Stimulated activated memory B cell treated with anti-CD40 and anti-IgM and Interleukin-4, amounts not matched to agents 10 μg/mL and 1 μg/mL and 100 μg/mL, for 72 hours (primary cell): ENCODE measurements around the gene RNF103.
A peak's percentile ranks its signal among the peaks of the same experiment; 100 is the strongest.
"Not testable (repeated sequence)": the region's sequence is repeated elsewhere in the genome, so short reads cannot be mapped to it uniquely, and the experiment has no call there.

ENCODE experiments used
- ATAC-seq: fragments of 150-1000 bp; cut with Tn5 transposase; 2 replicates; pipeline ENCODE4 v1.10.0; 2021
- H3K27ac Mint-ChIP-seq: one replicate; pipeline ENCODE4 v1.8.0; 2022; ENCODE audit warnings: mild to moderate bottlenecking, mixed read lengths
- H3K27me3 Mint-ChIP-seq: one replicate; pipeline ENCODE4 v1.8.0; 2022; ENCODE audit warnings: mixed read lengths
- H3K36me3 Mint-ChIP-seq: one replicate; pipeline ENCODE4 v1.8.0; 2022; ENCODE audit warnings: mixed read lengths
- H3K4me1 Mint-ChIP-seq: one replicate; pipeline ENCODE4 v1.8.0; 2022; ENCODE audit warnings: mixed read lengths
- H3K4me3 Mint-ChIP-seq: one replicate; pipeline ENCODE4 v1.8.0; 2022; ENCODE audit warnings: mild to moderate bottlenecking, moderate library complexity, mixed read lengths
- H3K9me3 Mint-ChIP-seq: one replicate; pipeline ENCODE4 v1.8.0; 2022; ENCODE audit warnings: mixed read lengths

RNF103 gene

DNA sequence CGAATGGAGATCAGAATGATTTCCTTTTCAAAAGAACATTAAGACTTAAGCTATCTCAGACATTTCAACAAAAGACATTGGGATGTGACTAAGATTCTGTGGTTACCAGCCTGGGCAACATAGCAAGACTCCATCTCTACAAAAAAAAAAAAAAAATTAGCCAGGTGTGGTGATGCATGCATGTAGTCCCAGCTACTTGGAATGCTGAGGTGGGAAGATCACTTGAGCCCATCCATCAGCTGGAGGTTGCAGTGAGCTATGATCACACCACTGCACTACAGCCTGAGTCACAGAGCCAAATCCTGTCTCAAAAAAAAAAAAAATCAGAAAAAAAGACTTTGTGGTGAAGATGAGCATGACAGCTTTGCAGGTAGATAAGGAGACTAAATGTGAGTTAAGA lies 12.8 kb downstream of the RNF103 start:
- H3K27ac Mint-ChIP-seq, result no peak overlapping the region

DNA sequence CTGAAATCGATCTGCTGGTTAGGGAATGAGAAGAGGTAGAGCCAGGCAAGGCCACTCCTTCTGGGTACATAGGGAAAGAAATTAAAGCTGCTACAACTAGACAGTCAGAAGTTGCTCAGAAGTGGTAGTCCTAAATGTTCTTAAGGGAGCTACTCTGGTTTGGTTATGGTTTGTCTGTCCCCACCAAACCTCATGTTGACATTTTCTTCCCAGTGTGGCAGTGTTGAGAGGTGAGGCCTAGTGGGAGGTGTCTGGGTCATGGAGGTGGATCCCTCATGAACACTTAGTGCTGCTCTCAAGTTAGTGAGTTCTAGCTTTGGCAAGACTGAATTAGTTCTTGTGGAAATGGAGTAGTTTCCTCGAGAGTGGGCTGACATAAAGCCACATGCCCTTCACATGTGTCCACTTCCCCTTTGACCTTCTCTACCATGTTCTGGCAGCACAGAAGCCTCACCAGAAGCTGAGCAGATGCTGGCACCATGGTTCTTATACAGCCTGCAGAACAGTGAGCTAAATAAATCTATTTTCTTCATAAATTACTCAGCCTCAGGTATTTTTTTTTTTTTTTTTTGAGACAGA lies 14.7 kb downstream of the RNF103 start:
- Mint-ChIP-seq H3K36me3 (peaks cover 59% of the 10 kb centered on the region), H3K9me3 (no peaks in the 10 kb centered on the region), H3K27ac (peak overlapping the region; percentile 6), H3K4me3 (no peak overlapping the region), H3K27me3 (no peaks in the 10 kb centered on the region), H3K4me1 (peaks cover 7% of the 10 kb centered on the region)
- no peak for ATAC-seq

More for the DNA sequence above, 12.8 kb downstream of the RNF103 start:
- peaks cover 50% of the 10 kb centered on the region for H3K36me3 Mint-ChIP-seq
- no peak for ATAC-seq
- peaks cover 3% of the 10 kb centered on the region for H3K4me1 Mint-ChIP-seq
- no peaks in the 10 kb centered on the region for H3K9me3 Mint-ChIP-seq
- H3K4me3 Mint-ChIP-seq, result no peak overlapping the region
- H3K27me3 Mint-ChIP-seq, result no peaks in the 10 kb centered on the region

DNA sequence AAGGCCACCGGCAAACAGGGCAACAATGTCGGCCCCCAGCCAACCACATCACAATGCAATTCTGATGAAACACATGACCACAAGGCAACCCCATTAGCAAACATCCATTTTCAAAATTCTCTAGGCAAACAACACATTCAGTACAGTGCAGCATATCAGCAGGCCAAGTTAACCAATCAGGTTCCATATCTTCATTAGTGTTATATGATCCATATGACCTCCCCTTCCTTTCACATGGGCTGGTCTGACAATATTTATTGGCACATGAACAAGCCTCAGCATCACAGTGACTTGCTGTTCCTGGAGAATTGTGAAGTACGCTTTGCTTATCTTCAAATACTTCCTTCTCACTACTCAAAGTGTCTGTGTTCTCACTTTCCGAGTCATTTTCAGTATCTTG lies 19.8 kb downstream of the RNF103 start:
- H3K4me3 Mint-ChIP-seq, result no peak overlapping the region
- no peaks in the 10 kb centered on the region for H3K27me3 Mint-ChIP-seq
- no peaks in the 10 kb centered on the region for H3K9me3 Mint-ChIP-seq
- no peak for ATAC-seq
- peaks cover 7% of the 10 kb centered on the region for H3K4me1 Mint-ChIP-seq
- H3K27ac Mint-ChIP-seq, result no peak overlapping the region
- H3K36me3 Mint-ChIP-seq, result peaks cover 46% of the 10 kb centered on the region

DNA sequence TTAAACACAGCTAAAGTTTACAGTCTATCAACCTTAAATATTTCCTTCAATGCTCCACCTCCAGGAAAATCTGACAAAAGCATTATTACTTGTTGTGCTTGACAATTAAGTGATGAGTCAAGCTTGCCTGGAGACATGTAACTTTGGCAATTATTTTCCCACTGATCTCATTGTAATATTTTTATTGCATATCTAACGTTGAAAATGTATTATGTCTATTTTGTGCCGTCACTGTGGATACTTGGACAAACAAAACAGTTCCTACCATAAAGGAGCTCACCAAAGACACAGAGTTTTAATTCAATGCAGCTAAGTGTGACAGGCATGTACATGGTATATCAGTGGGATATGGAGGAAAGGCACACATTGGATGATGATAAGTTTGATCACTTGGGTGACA lies 24.7 kb downstream of the RNF103 start:
- Mint-ChIP-seq H3K4me3 (no peak overlapping the region), H3K36me3 (peaks cover 17% of the 10 kb centered on the region), H3K27ac (no peak overlapping the region), H3K4me1 (no peaks in the 10 kb centered on the region), H3K9me3 (no peaks in the 10 kb centered on the region), H3K27me3 (peaks cover 7% of the 10 kb centered on the region)
- ATAC-seq, result no peak

DNA sequence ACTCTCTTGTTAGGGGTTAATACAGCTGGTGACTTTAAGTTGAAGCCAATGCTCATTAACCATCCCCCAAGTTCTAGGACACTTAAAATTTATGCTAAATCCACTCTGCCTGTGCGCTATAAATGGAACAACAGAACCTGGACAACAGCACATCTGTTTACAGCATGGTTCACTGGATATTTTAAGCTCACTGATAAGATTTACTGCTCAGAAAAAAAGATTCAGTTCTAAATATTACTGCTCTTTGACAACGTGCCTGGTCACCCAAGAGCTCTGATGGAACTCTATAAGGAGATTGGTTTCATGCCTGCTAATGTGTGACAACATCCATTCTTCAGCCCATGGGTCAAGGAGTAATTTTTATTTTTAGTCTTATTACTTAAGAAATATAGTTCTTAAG lies 27.5 kb downstream of the RNF103 start:
- Mint-ChIP-seq H3K9me3 (no peaks in the 10 kb centered on the region), H3K27me3 (peaks cover 13% of the 10 kb centered on the region), H3K27ac (no peak overlapping the region), H3K4me1 (no peaks in the 10 kb centered on the region), H3K4me3 (no peak overlapping the region), H3K36me3 (no peaks in the 10 kb centered on the region)
- no peak for ATAC-seq

DNA sequence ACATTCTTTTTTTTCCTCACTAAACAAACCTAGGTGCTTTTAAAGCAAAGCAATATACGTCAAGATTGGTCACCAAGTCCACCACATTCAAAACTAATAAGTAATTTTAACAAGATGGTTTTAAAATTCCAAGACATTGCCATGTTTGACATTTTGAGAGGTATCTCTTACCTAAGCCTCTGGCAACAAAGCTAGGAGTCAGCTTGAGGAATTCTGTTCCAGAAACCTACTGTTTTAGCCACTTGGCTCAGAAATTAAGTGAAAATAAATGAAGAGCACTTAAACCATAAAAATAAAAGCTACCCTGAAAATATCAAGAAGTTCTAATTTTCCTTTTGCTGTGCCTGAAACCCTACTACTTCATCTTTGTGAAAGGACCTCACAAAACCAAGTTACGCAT lies 30.4 kb downstream of the RNF103 start:
- no peak for ATAC-seq
- Mint-ChIP-seq H3K4me3 (no peak overlapping the region), H3K9me3 (no peaks in the 10 kb centered on the region), H3K36me3 (no peaks in the 10 kb centered on the region), H3K4me1 (no peaks in the 10 kb centered on the region), H3K27me3 (peaks cover 31% of the 10 kb centered on the region), H3K27ac (no peak overlapping the region)

DNA sequence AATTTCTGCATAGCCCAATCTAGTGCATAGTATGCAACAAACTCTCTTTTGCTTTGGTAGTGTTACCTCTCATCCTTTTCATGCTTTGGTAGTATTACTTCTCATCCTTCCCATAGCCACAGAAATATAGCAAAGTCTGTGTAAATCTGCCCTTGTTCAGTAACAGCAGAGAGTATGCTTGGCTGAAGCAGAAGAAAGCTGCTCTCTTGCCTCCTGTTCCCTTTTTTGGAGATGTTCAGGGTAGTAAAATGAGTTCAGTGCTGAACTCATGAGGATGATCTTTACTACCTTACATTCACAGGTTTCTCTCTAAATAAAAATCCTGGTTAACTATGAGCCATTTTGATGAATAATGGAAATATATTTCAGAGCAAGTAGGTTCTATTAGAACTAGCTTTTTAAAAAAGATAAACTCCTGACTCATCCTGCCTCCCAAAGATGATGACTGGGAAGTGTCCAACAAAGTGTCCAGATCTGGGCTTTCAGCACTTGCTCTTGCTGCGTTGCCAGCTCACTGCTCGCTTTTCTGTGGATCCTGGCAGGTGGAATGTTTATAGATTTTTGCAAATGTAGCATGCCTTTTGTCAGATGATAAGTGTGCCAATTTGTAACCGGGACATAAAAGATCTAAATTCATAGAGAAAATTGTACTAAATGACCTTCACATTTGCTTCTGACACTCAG lies 31.0 kb downstream of the RNF103 start:
- Mint-ChIP-seq H3K4me3 (no peak overlapping the region), H3K4me1 (no peaks in the 10 kb centered on the region), H3K27ac (no peak overlapping the region), H3K36me3 (no peaks in the 10 kb centered on the region), H3K27me3 (peaks cover 31% of the 10 kb centered on the region), H3K9me3 (no peaks in the 10 kb centered on the region)
- no peak for ATAC-seq

DNA sequence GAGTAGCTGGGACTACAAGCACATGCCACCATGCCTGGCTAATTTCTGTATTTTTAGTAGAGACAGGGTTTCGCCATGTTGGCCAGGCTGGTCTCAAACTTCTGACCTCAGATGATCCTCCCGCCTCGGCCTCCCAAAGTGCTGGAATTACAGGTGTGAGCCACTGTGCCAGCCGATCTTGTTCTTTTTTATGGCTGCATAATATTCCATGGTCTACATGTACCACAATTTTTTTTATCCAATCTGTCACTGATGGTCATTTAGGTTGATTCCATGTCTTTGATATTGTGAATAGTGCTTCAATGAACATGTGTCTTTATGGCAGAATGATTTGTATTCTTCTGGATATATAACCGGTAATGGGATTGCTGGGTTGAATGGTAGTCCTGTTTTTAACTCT lies 34.0 kb downstream of the RNF103 start:
- H3K4me1 Mint-ChIP-seq, ATAC-seq, H3K36me3 Mint-ChIP-seq, H3K27ac Mint-ChIP-seq, H3K4me3 Mint-ChIP-seq, H3K9me3 Mint-ChIP-seq: not testable (repeated sequence)
- H3K27me3 Mint-ChIP-seq, result peaks cover 31% of the 10 kb centered on the region

DNA sequence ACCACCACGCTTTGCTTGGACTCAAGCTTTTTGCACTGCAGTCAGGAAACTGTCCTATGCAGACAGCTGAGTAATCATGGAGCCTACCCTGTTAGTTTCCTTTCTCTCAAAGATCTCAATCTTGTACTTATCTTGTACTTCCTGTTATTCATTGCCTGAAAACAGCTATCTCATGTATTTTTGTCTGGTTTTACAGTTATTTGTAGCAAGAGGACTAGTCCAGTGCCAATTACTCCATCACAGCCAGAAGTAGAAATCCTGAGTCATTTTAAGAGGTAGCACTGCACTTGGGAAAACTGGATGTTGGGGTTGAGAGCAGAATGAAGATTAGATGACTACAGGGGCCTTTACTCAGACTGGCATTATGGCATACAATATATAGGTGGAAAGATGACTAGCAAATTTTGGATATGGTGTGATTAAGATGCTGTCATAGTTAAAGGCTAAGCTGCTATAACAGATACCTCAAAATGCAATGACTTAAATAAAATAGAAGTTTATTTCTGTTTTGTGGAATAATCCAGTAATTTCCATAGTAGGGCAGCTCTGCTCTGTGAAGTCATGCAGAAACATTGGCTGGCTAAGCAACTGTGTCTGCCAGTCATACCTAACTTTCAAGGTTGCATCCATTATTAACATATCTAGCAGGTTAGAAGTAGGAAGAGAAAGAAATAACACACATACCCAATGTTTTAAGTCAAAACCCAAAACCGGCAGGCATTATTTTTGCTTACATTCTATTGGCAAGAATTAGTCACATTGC lies 39.3 kb downstream of the RNF103 start:
- Mint-ChIP-seq H3K9me3 (no peaks in the 10 kb centered on the region), H3K27me3 (peaks cover 4% of the 10 kb centered on the region), H3K36me3 (no peaks in the 10 kb centered on the region), H3K4me1 (peaks cover 5% of the 10 kb centered on the region), H3K27ac (no peak overlapping the region), H3K4me3 (no peak overlapping the region)
- ATAC-seq, result no peak

DNA sequence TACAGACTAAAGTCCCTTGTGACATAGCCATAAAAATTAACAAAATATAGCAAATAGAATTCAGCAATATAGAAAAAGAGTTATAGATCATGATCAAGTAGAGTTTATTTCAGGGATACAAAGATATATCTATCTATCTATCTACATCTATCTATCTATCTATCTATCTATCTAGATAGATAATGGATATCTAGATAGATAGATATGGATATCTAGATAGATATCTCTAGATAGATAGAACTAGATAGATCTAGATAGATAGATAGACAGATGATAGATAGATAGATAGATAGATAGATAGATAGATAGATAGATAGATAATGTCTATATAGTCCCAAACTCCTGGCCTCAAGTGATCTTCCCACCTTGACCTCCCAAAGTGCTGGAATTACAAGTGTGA lies 43.1 kb downstream of the RNF103 start:
- Mint-ChIP-seq H3K27me3 (no peaks in the 10 kb centered on the region), H3K4me3 (no peak overlapping the region), H3K27ac (no peak overlapping the region), H3K36me3 (no peaks in the 10 kb centered on the region), H3K9me3 (no peaks in the 10 kb centered on the region), H3K4me1 (peaks cover 5% of the 10 kb centered on the region)
- ATAC-seq, result no peak

DNA sequence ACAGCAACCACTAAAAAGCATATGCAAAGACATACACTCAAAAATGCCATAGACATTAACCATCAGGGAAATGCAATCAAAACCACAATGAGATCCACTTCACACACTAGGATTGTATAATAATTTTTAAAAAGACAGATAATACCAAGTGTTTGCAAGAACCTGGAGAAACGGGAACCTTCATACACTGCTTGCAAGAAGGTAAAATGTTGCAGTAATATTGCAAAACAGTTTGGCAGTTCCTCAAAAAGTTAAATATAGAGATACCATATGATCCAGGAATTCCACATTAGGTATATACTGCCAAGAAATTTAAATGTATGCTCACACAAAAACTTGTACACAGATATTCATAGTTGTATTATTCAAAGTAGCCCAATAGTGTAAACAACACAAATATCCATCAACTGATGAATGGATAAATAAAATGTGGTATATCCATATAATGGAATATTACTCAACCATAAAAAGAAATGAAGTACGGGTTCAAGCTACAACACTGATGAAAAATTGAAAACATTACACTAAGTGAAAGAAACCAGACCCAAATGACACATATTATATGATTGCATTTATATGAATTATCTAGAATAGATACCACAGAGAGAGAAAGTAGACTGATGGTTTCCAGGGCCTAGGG lies 45.7 kb downstream of the RNF103 start:
- no peak for ATAC-seq
- Mint-ChIP-seq H3K4me1 (no peaks in the 10 kb centered on the region), H3K9me3 (no peaks in the 10 kb centered on the region), H3K27me3 (no peaks in the 10 kb centered on the region), H3K36me3 (no peaks in the 10 kb centered on the region), H3K27ac (no peak overlapping the region), H3K4me3 (no peak overlapping the region)

DNA sequence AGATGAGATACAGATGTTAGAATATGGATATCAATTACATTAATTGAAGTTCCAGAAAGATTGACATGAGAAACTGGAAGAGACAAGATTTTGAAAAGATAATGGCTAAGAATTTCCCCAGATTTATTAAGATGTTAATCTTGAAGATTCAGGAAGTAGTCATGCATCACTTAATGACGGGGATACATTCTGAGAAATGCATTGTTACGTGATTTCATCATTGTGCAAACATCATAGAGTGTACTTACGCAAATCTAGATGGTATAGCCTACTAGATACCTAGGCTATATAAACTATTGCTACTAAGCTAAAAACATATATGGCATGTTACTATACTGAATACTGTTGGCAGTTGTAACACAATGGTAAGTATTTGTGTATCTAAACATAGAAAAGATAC lies 53.6 kb downstream of the RNF103 start:
- no peak for ATAC-seq
- Mint-ChIP-seq H3K27me3 (peaks cover 17% of the 10 kb centered on the region), H3K36me3 (no peaks in the 10 kb centered on the region), H3K27ac (no peak overlapping the region), H3K9me3 (no peaks in the 10 kb centered on the region), H3K4me1 (no peaks in the 10 kb centered on the region), H3K4me3 (no peak overlapping the region)

DNA sequence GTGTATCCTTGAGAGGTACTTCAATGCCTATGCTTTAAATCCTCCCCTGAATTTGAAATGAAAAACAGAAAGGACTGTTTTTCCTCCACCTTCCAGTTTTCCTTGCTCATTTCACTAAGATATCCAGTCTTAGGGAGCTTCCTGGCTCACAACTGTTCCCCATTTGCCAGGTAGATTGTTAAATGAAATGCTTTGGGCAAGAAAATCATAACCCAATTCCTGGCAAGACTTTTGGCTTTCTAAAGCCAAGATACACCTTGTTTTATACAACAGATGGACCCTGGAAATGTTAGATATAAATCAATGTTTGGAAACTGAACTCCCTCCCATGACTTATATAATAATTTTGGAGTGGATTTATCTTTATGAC lies 56.9 kb downstream of the RNF103 start:
- H3K36me3 Mint-ChIP-seq, result no peaks in the 10 kb centered on the region
- peaks cover 17% of the 10 kb centered on the region for H3K27me3 Mint-ChIP-seq
- H3K4me3 Mint-ChIP-seq, result no peak overlapping the region
- H3K9me3 Mint-ChIP-seq, result no peaks in the 10 kb centered on the region
- no peak overlapping the region for H3K27ac Mint-ChIP-seq
- no peak for ATAC-seq
- H3K4me1 Mint-ChIP-seq, result peaks cover 16% of the 10 kb centered on the region

DNA sequence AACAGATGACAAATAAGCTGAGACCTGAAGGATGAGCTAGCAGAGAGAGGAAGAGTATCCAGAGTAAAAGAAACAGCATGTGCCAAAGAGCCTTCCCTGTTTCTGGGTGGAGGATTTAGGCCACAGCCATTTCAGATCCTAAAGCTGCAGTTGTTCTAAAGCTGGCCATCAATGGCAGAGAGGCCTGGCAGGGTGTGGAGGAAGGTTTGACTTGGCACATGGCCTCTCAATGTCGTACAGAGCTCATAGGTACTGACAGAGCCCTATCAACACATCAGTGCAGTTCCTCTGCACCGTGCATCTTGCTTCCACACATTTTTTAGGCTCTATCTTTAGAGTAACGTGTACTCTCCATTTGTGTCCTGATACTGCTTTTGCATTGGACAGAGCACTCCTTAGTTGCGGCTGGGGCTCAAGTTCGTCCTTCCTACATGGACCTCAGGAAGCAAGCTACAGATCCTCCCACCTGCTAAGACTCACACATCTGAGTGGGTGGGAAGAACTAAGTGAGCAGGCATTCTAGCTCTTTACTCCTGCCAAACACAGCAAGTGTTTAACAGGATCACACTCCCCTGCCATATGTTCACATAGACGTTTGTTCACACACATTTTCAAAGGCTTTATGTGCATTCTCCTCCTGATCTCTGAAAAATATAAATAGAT lies 57.4 kb downstream of the RNF103 start:
- Mint-ChIP-seq H3K27ac (no peak overlapping the region), H3K27me3 (peaks cover 17% of the 10 kb centered on the region), H3K36me3 (no peaks in the 10 kb centered on the region), H3K4me3 (no peak overlapping the region), H3K4me1 (peaks cover 22% of the 10 kb centered on the region), H3K9me3 (no peaks in the 10 kb centered on the region)
- ATAC-seq, result no peak

DNA sequence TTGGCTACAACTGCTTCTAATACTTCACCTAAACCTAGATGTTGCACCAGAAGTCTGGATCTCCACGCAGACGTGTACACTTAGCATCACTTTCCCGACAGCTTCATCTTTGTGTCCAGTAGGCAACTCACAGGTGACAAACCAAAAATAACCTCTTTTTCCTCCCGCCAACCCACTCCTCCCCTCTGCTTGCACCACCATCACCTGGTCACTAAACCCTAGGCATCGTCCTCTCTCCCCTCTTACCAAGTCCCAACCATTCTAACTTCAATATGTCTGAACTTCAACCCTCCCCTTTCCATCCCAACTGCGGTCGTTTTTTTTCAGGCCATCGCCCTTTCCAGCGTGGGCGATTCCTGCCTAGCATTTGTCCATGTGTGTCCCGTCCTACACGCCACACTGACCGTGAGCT lies 60.0 kb downstream of the RNF103 start:
- H3K4me3 Mint-ChIP-seq, result peak overlapping the region; percentile 89
- H3K36me3 Mint-ChIP-seq, result peaks cover 8% of the 10 kb centered on the region
- H3K27me3 Mint-ChIP-seq, result peaks cover 17% of the 10 kb centered on the region
- no peaks in the 10 kb centered on the region for H3K9me3 Mint-ChIP-seq
- ATAC-seq, result no peak
- H3K4me1 Mint-ChIP-seq, result peaks cover 24% of the 10 kb centered on the region
- H3K27ac Mint-ChIP-seq, result peak overlapping the region; percentile 99
